ENCODE data around the gene EFNA5.

DNA sequence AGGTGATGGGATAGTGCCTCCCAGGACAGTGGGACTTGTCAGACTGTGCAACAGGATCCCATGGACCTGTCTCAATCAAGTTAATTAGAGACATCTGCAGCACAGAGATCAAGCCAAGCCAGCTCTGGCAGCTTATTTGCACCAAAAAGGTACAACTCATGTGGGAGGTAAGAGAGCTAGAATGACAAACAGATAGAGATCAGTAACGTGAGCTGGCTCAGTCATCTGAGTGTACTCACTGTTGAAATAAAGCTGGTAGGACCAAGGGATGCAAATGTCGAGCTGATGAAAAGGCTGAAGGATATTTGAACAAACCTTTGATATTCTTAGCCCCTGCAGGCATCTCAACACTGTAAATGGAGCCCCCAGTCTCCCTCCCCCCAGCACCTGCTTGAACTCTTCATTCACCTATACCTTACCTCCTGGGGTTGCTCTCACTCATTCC, 198.1 kb downstream of the EFNA5 start:
- TF ChIP-seq, protein P1, sequence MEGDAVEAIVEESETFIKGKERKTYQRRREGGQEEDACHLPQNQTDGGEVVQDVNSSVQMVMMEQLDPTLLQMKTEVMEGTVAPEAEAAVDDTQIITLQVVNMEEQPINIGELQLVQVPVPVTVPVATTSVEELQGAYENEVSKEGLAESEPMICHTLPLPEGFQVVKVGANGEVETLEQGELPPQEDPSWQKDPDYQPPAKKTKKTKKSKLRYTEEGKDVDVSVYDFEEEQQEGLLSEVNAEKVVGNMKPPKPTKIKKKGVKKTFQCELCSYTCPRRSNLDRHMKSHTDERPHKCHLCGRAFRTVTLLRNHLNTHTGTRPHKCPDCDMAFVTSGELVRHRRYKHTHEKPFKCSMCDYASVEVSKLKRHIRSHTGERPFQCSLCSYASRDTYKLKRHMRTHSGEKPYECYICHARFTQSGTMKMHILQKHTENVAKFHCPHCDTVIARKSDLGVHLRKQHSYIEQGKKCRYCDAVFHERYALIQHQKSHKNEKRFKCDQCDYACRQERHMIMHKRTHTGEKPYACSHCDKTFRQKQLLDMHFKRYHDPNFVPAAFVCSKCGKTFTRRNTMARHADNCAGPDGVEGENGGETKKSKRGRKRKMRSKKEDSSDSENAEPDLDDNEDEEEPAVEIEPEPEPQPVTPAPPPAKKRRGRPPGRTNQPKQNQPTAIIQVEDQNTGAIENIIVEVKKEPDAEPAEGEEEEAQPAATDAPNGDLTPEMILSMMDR (IDR thresholded peaks at IDR 0.05; ENCODE audit: poor library complexity) = no peak
- TF ChIP-seq EZH2 (IDR thresholded peaks at IDR 0.05; ENCODE audit: borderline replicate concordance) = no peak
